Skeletal muscle satellite cell (primary cell): ENCODE measurements around the gene PSMB7.

ENCODE experiments used
- H3K27me3 ChIP-seq: 2 replicates; pipeline ENCODE4 v1.7.0; 2013; ENCODE audit warnings: low read length; ENCODE audit not compliant: control insufficient read depth, insufficient read depth
- H3K36me3 ChIP-seq: 2 replicates; pipeline ENCODE4 v1.7.0; 2013; ENCODE audit warnings: mild to moderate bottlenecking, control low read depth, low read length; ENCODE audit not compliant: insufficient read depth
- H3K4me1 ChIP-seq: 2 replicates; pipeline ENCODE4 v1.7.0; 2013; ENCODE audit warnings: low read length; ENCODE audit not compliant: control insufficient read depth, insufficient read depth
- H3K4me2 ChIP-seq: 2 replicates; pipeline ENCODE4 v1.7.0; 2013; ENCODE audit warnings: mild to moderate bottlenecking, low read length
- H3K4me3 ChIP-seq: 2 replicates; pipeline ENCODE4 v1.7.0; 2013; ENCODE audit warnings: low read length
- H3K9ac ChIP-seq: 2 replicates; pipeline ENCODE4 v1.7.0; 2013; ENCODE audit warnings: mild to moderate bottlenecking, low read depth, low read length, moderate library complexity
- H3K9me3 ChIP-seq: replicated peaks from 2 replicates; pipeline ENCODE4 v1.7.0; 2013; ENCODE audit warnings: mild to moderate bottlenecking, control low read depth, low read length

PSMB7 gene

GRCh38 chr9:124452841-124453585, 37.8 kb upstream of the PSMB7 start:
- Histone ChIP-seq H3K9me3 (no peaks in the 10 kb centered on the region), H3K4me1 (peaks cover 6% of the 10 kb centered on the region), H3K4me2 (no peak overlapping the region), H3K36me3 (no peaks in the 10 kb centered on the region), H3K9ac (no peak overlapping the region), H3K4me3 (no peak overlapping the region), H3K27me3 (peaks cover 61% of the 10 kb centered on the region)

- no peak overlapping the region for H3K4me2 ChIP-seq
- H3K27me3 ChIP-seq: peaks cover 61% of the 10 kb centered on the region
- no peaks in the 10 kb centered on the region for H3K36me3 ChIP-seq
- H3K4me1 ChIP-seq: peaks cover 6% of the 10 kb centered on the region
- no peak overlapping the region for H3K4me3 ChIP-seq
- no peaks in the 10 kb centered on the region for H3K9me3 ChIP-seq
- no peak overlapping the region for H3K9ac ChIP-seq
These were observed 37.1 kb upstream of the PSMB7 start for GRCh38 chr9:124452326-124452725.

- Histone ChIP-seq H3K27me3 (peaks cover 56% of the 10 kb centered on the region), H3K36me3 (no peaks in the 10 kb centered on the region), H3K9me3 (no peaks in the 10 kb centered on the region), H3K4me3 (no peak overlapping the region), H3K9ac (no peak overlapping the region), H3K4me1 (peaks cover 6% of the 10 kb centered on the region), H3K4me2 (peak overlapping the region; percentile 59)
These were observed 35.9 kb upstream of the PSMB7 start for GRCh38 chr9:124450931-124451661.

GRCh38 chr9:124450241-124450924, 35.1 kb upstream of the PSMB7 start, which contains the start of gene ADGRD2:
Gene ADGRD2 (plus strand): TSS chr9:124450451. CDS start chr9:124451667, 1,216 bp downstream.
- no peak within 1 kb of the TSS for H3K9ac ChIP-seq
- peaks cover 49% of the 10 kb centered on the region for H3K27me3 ChIP-seq
- peak within 1 kb of the TSS; percentile 59 for H3K4me2 ChIP-seq
- no peaks in the 10 kb centered on the region for H3K36me3 ChIP-seq
- H3K9me3 ChIP-seq: no peaks in the 10 kb centered on the region
- H3K4me1 ChIP-seq: peaks cover 6% of the 10 kb centered on the region
- peak within 1 kb of the TSS; percentile 50 for H3K4me3 ChIP-seq

- no peaks in the 10 kb centered on the region for H3K36me3 ChIP-seq
- H3K4me2 ChIP-seq: no peak overlapping the region
- H3K9ac ChIP-seq: no peak overlapping the region
- no peaks in the 10 kb centered on the region for H3K9me3 ChIP-seq
- no peak overlapping the region for H3K4me3 ChIP-seq
- peaks cover 6% of the 10 kb centered on the region for H3K4me1 ChIP-seq
- H3K27me3 ChIP-seq: peaks cover 47% of the 10 kb centered on the region
These were observed 34.3 kb upstream of the PSMB7 start for GRCh38 chr9:124449381-124450151.

- peaks cover 37% of the 10 kb centered on the region for H3K27me3 ChIP-seq
- H3K9ac ChIP-seq: no peak overlapping the region
- peaks cover 6% of the 10 kb centered on the region for H3K4me1 ChIP-seq
- H3K4me3 ChIP-seq: no peak overlapping the region
- no peak overlapping the region for H3K4me2 ChIP-seq
- H3K36me3 ChIP-seq: no peaks in the 10 kb centered on the region
- H3K9me3 ChIP-seq: no peaks in the 10 kb centered on the region
These were observed 32.8 kb upstream of the PSMB7 start for GRCh38 chr9:124448019-124448418.

- Histone ChIP-seq H3K9ac (no peak overlapping the region), H3K9me3 (no peaks in the 10 kb centered on the region), H3K27me3 (peaks cover 31% of the 10 kb centered on the region), H3K4me2 (no peak overlapping the region), H3K36me3 (no peaks in the 10 kb centered on the region), H3K4me1 (peaks cover 6% of the 10 kb centered on the region), H3K4me3 (no peak overlapping the region)
These were observed 32.0 kb upstream of the PSMB7 start for GRCh38 chr9:124447297-124447661.

- H3K27me3 ChIP-seq: peaks cover 22% of the 10 kb centered on the region
- no peak overlapping the region for H3K9ac ChIP-seq
- H3K36me3 ChIP-seq: no peaks in the 10 kb centered on the region
- H3K4me3 ChIP-seq: no peak overlapping the region
- no peak overlapping the region for H3K4me2 ChIP-seq
- H3K9me3 ChIP-seq: no peaks in the 10 kb centered on the region
- H3K4me1 ChIP-seq: no peaks in the 10 kb centered on the region
These were observed 28.9 kb upstream of the PSMB7 start for GRCh38 chr9:124444166-124444565.

- Histone ChIP-seq H3K4me1 (no peaks in the 10 kb centered on the region), H3K9ac (no peak overlapping the region), H3K9me3 (no peaks in the 10 kb centered on the region), H3K27me3 (peaks cover 26% of the 10 kb centered on the region), H3K4me3 (no peak overlapping the region), H3K4me2 (no peak overlapping the region), H3K36me3 (no peaks in the 10 kb centered on the region)
These were observed 28.4 kb upstream of the PSMB7 start for GRCh38 chr9:124443625-124444024.

- no peak overlapping the region for H3K4me3 ChIP-seq
- H3K36me3 ChIP-seq: no peaks in the 10 kb centered on the region
- H3K9me3 ChIP-seq: no peaks in the 10 kb centered on the region
- no peaks in the 10 kb centered on the region for H3K4me1 ChIP-seq
- no peak overlapping the region for H3K4me2 ChIP-seq
- no peak overlapping the region for H3K9ac ChIP-seq
- peaks cover 30% of the 10 kb centered on the region for H3K27me3 ChIP-seq
These were observed 27.6 kb upstream of the PSMB7 start for GRCh38 chr9:124442826-124443225.

- Histone ChIP-seq H3K4me3 (no peak overlapping the region), H3K4me2 (no peak overlapping the region), H3K36me3 (no peaks in the 10 kb centered on the region), H3K9ac (no peak overlapping the region), H3K9me3 (no peaks in the 10 kb centered on the region), H3K27me3 (peaks cover 30% of the 10 kb centered on the region), H3K4me1 (no peaks in the 10 kb centered on the region)
These were observed 27.1 kb upstream of the PSMB7 start for GRCh38 chr9:124442379-124442778.
